CD4-positive, alpha-beta T cell treated with Interleukin-2 at 100 ng/mL for 4 hours (primary cell): ENCODE measurements around the gene LRCH4.
A peak's percentile ranks its signal among the peaks of the same experiment; 100 is the strongest.
"Not testable (repeated sequence)": the region's sequence is repeated elsewhere in the genome, so short reads cannot be mapped to it uniquely, and the experiment has no call there.

Experiments used
- DNase-seq: peaks from one replicate; pipeline ENCODE4 v3.0.0-alpha.2; 2020; ENCODE audit warnings: low spot score

LRCH4 gene

GRCh38 chr7:100567751-100568175 lies 18.2 kb downstream of the LRCH4 start:
- no peak for DNase-seq

DNA sequence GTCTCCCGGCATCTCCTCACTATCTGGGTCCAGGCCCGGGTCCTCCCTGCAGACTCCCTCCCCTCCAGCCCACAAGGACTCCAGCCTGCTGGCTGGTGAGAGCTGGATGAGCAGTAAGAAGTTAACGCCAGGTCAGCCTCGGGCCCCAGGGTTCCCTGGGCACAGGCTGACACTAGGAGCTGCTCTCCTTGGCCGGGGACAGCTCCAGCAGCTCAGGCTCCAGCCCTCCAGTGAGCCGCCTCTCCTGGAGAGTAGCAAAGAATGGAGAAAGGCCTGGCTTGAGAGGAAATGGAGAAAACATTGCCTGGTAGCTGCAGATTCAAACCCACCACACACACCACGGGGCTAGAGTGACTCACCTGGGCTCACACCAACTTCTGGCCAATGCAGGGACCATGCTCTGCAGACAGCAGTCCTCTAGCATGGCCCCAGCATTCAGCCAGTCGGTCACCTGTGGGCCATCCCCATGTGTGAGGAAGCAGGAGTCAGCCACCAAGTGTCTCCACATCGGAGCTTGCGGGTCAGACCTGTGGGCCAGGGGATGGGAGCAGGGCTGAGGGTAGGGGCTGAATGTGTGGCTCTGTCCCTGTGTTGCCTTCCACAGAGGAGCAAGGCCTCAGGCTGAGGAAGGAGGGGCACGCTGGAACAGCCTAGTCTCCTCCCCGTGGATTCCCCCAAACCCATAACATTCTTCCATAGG lies 18.7 kb downstream of the LRCH4 start:
- no peak for DNase-seq

DNA sequence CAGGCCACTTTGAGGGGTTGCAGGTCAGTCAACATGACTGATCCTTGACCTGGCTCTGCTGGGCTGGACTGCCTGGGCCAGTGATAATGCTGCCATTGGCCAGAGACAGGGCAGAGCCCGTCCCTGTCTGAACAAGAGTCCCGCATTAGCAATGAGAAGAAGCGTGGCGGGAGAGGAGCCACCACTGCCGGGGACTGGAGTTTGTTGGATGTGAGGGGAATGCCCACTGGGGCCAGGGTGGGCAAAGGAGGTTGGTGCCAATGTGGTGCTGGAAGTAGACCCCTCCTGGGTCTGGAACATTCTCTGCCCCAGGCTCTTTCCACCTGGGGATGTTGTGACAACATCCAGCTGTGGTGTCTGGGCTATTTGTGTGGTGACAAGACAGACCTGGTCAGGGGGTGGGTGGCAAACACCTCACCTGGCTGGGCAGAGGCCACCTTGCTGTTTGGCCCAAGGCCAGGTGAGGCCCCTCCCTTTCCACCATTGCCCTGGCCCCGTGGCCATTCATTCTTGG lies 19.9 kb downstream of the LRCH4 start:
- DNase-seq = no peak

DNA sequence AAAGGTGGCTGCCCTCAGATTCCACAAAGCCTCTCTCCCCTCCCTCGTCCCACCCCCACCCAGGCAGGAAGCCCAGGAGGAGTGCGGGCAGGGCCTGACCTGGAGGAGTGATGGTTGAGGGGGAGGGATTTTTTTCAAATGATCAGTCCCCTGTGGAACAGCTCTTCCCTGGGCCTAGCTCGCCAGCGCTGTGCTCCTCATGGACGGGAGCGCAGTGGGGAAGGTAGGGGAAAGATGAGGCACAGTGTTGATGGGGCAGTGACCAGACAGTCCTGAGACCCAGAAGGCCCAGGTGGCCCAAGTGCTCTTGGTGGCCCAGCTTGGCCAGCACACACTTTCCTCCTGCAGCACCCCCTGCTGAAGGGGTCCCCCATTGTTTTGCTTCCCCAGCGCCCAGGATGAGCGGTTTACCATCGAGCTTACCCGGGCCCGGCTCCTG lies 20.8 kb downstream of the LRCH4 start:
- DNase-seq = no peak

- DNase-seq = not testable (repeated sequence)
These were observed 21.5 kb downstream of the LRCH4 start for GRCh38 chr7:100564405-100564804.

DNA sequence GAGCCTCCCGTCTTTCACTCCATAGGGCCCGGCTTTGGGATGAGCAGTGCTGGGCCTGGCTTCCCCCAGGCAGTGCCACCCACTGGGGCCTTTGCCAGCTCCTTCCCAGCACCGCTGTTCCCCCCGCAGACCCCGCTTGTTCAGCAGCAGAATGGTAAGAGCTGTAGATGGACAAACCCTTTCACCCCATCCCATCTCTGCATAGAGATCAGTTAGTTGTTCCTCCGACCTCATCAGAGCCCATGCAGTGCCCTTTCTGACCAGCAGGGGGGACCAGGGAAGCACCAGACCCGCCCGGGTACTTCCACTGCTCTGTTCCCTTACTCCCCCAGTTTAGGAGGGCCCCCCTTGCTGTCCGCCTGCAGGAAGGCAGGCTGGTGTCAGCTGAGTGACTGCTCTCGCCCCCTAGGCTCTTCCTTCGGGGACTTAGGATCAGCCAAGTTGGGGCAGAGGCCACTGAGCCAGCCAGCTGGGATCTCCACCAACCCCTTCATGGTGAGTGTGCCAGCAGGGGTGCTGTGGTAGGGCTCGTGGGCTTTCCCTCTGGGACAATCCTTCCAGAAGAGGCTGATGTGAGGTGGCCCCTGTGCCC lies 22.0 kb downstream of the LRCH4 start:
- DNase-seq = peak; percentile 89

DNA sequence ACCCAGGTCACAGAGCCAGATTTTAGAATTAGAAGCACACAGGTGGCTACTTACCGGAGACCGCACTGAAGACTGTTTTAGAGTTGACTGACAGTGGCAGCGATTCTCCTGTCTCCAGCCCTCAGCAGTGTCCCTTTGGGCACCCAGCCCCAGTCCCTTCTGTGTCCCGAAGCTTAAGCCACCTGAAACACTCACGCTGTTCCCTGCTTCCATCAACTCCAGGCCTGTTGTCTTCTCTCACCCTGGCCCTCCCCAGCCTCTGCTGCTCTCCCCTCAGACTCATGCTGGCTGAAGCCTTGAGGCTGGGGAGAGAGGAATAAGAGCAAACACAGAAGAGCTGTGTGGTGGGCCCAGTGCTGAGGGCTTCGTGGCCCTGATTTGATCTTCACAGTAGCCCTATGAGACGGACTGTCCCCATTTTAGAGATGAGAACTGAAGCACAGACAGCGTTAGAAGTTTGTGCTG lies 22.8 kb downstream of the LRCH4 start:
- DNase-seq = no peak

DNA sequence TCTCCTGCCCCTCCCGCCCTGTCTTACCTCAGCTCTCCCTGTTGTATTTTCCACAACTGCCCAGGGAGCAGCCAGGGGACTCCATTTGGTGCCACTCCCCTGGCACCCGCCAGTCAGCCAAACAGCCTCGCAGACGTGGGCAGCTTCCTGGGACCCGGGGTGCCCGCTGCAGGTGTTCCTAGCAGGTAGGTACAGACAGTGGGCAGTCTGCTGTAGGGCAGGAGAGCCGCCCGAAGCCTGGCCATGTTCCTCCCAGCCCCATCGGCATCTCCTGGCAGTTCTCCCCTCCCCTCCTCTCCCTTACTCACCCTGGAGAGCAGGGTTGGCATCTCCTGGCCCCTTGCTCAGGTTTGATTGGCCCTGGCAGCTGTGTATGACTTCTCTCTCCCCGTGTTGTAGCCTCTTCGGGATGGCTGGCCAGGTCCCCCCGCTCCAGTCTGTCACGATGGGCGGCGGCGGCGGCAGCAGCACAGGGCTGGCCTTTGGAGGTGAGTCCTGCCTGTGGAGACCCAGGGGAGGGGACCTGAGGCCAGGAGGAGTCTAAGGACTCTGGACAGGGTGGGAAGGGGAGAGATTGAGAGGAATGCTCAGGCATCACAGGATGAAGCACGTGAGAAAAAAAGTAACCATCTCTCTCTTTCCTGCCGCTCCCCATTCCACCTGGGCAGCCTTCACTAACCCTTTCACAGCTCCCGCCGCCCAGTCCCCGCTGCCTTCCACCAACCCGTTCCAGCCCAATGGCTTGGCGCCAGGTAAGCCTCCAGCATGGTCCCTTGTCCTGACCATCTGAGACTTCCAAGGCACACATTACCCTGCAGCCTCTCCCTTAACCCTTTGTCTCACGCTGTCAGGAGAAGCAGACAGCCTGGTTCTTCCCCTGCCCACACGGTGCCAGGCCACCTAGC lies 23.5 kb downstream of the LRCH4 start:
- no peak for DNase-seq

DNA sequence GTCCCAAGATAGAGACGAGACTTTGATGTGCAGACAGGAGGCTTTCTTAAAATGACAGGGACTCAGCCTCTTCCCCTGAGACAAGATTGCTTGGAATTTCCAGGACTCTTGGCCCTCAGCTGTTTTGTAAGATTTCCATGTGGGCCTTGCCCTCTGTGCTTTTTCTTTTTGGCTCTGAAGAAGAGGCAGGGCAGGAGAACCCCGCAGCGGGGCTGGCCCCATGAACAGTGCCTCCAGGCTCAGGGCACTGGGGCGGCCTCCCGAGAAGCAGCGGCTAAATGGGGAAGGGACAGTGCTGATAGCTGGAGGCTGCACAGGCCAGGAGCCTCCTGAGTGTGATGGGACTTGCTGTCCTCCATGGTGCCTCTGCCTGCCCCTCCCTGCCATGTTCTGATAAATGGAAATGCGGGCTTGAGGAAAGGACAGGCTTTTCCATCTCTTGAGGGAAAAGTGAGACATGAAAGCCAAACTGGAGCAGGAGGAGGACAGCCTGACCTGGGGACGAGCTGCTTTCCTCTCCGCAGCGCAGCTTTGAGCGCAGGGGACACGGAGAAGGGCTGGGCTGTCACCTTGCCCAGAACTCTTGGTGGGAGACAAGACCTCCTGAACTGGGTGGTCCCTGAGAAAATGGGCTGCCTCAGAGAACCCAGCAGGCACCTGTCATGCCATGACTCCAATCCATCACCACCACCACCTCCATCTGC lies 24.3 kb downstream of the LRCH4 start:
- no peak for DNase-seq

- DNase-seq = no peak
These were observed 26.8 kb downstream of the LRCH4 start for GRCh38 chr7:100559127-100559526.

DNA sequence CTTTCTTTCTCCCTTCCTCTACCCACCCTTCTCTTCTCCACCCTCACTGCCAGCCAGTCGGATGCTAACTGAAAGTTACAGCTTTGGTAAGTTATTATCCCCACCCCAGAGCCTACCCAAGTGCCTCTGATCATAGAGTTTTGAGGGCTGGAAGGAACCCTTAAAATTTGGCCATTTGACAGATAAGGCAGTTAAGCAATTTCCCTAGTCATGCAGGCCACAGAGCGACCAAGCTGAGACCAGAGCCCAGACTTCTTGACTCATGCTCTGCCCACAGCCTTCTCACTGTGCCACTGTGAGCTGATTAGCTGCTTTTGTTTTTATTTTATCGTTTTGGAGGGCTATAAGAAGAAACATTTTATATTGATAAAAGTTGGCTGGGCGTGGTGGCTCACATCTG lies 29.4 kb downstream of the LRCH4 start:
- no peak for DNase-seq

- DNase-seq = no peak
These were observed 30.2 kb downstream of the LRCH4 start for GRCh38 chr7:100555701-100556100.

DNA sequence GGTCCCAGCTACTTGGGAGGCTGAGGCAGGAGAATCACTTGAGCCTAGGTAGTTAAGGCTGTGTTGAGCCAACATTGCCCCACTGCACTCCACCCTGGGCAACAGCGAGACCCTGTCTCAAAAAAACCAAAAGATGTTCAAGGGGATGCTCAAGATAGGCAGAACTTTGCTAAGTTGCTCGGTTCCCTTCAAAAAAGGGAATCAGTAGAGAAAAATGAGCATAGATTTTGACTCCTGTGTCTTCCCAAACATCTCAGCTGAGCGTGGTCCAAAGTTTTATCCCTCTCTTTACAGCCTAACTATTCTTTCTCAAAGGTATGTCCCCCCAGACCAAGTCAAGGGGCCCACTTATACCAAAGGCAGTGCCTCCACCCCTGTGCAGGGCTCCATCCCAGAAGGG lies 32.9 kb downstream of the LRCH4 start:
- DNase-seq = no peak

DNA sequence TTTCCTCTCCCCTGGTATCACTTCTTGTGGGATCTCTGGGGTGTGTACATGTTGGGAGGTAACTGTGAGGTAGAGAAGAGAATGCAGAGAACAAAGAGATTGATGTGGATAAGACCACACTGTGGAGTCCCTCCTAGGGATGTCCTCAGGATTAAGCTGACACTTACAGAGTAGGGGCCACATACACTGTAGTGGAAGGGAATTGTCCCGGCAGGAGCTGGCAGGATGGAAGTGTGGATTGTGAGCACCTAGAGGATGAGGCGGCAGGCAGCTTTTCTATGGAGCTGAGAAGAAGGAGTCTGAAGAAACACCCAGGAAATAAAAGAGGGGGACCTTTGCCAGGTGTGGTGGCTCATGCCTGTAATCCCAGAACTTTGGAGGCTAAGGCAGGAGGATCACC lies 33.4 kb downstream of the LRCH4 start:
- DNase-seq = no peak

DNA sequence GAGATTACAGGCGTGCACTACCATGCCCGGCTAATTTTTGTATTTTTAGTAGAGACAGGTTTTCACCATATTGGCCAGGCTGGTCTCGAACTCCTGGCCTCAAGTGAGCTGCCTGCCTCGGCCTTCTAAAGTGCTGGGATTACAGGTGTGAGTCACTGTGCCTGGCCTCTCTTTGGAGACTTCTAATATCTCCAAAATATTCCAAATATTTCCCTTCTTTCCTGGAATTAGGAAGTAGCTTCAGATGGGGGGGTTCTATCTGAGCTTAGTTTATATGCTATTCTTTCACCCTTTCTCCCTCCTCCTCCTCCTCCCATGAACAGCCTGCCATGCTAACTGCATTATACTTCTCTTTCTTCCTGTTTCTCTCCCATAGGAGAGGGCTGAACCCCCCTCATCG lies 37.5 kb downstream of the LRCH4 start:
- not testable (repeated sequence) for DNase-seq

DNA sequence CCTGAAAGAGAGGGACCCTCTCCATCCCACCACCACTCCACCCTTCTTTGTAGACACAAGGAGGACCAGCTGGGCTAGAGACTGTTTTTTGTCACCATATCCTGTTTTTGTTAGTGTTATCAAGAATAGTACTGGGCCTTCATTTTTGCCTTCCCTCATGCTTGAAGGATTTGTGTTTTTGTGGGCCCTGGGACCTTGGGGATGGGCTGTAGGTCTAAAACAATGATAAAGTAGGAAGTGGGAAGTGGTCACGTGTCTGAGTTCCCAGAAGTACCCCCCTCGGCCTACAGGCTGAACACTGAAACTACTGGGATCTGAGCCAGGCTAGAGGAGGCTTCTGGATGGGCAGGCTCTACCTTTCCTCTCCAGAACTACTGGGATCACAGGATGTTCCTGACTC lies 38.1 kb downstream of the LRCH4 start:
- no peak for DNase-seq

- DNase-seq = no peak
These were observed 38.8 kb downstream of the LRCH4 start for GRCh38 chr7:100546926-100547800.

GRCh38 chr7:100546129-100546925 lies 39.6 kb downstream of the LRCH4 start:
- peak; percentile 63 for DNase-seq

- DNase-seq = peak; percentile 70
These were observed 40.4 kb downstream of the LRCH4 start for GRCh38 chr7:100545360-100546128.
